Uterus (tissue), 4 donors: ENCODE results near the gene GIMAP8. TPM values are rescaled to one million over a fixed set of nuclear protein-coding genes. Genes with fewer than 3 reads are reported as not detected.

Source experiments
- DNase-seq, 2 donors: peaks; one replicate each; pipeline ENCODE4 v3.0.0-alpha.2; 2019 to 2020
- H3K27ac ChIP-seq, 2 donors: fragments of 200-600 bp; sonication (generic); 1 replicate in 1 of 2; 2 replicates in 1 of 2; pipeline ENCODE4 v1.5.1; 2016 to 2018
- H3K27me3 ChIP-seq, 2 donors: fragments of 200-600 bp; sonication (generic); one replicate each; pipeline ENCODE4 v1.5.1; 2018 to 2019; ENCODE audit warnings: control low read depth in 1 of 2
- H3K36me3 ChIP-seq, 2 donors: fragments of 200-600 bp; sonication (generic); one replicate each; pipeline ENCODE4 v1.5.1; 2019; ENCODE audit warnings: control low read depth in 1 of 2
- H3K4me1 ChIP-seq, 2 donors: fragments of 200-600 bp; sonication (generic); one replicate each; pipeline ENCODE4 v1.5.1; 2018 to 2019; ENCODE audit warnings: control low read depth in 1 of 2
- H3K4me3 ChIP-seq, 2 donors: fragments of 200-600 bp; sonication (generic); 1 replicate in 1 of 2; 2 replicates in 1 of 2; pipeline ENCODE4 v1.5.1; 2018 to 2019; ENCODE audit warnings: mild to moderate bottlenecking in 1 of 2
- H3K9me3 ChIP-seq, 2 donors: fragments of 200-600 bp; sonication (generic); one replicate each; pipeline ENCODE4 v1.5.1; 2019; ENCODE audit warnings: control low read depth in 1 of 2
- POLR2A ChIP-seq, 2 donors: fragments of 450-650 bp; IDR thresholded peaks; one replicate each; pipeline ENCODE4 v1.6.1; 2016; ENCODE audit warnings: antibody characterized with exemption in 2 of 2, mild to moderate bottlenecking in 1 of 2, moderate library complexity in 1 of 2
- intact Hi-C: fragments of 100-400 bp; cut with DNase I; formaldehyde crosslinking; loops from one replicate; pipeline ENCODE4 v1.15.1; 2023; ENCODE audit warnings: low total_unique reads
- total RNA-seq, 4 donors: library from RNA; depleted of rRNA in 3 of 4; stranded (reverse); fragments of >200 nt in 3 of 4; gene quantifications; one replicate each; pipeline versions ENCODE4 v1.1.0 to v1.2.4, GENCODE V29; 2014 to 2023
- TF ChIP-seq, protein P1 (sequence below), 4 experiments: fragments of 200-600 bp in 2 of 4; fragments of 450-650 bp in 2 of 4; sonication (generic) in 2 of 4; IDR thresholded peaks; one replicate each; pipeline ENCODE4 v1.5.1; 2016 to 2019; ENCODE audit warnings: antibody characterized with exemption in 4 of 4, mild to moderate bottlenecking in 2 of 4, moderate library complexity in 1 of 4
- donor health status: DM: yes; HTN: yes; CAD: no.

GIMAP8 gene
- total RNA-seq, 4 donors from 2014 or later: 16.7 to 47.7 (median 25.6) TPM

- intact Hi-C loops: no loop called here
- no peak for TF ChIP-seq POLR2A (IDR thresholded peaks at IDR 0.05)
- Histone ChIP-seq H3K9me3 (no peaks in the 10 kb centered on the region), H3K4me1 (no peaks in the 10 kb centered on the region), H3K36me3 (no peaks in the 10 kb centered on the region), H3K27ac (peak overlapping the region; percentile 48 to 81), H3K4me3 (no peak overlapping the region), H3K27me3 (no peaks in the 10 kb centered on the region)
- no peak for DNase-seq
Observed at GRCh38 chr7:150513758-150514157, 63.3 kb downstream of the GIMAP8 start.

- Histone ChIP-seq H3K27me3 (no peaks in the 10 kb centered on the region), H3K4me1 (no peaks in the 10 kb centered on the region), H3K4me3 (peak within 1 kb of the TSS; percentile 18 to 25), H3K27ac (peak within 1 kb of the TSS; percentile 48 to 81), H3K9me3 (no peaks in the 10 kb centered on the region), H3K36me3 (no peaks in the 10 kb centered on the region)
- intact Hi-C loops: no loop called here
- TF ChIP-seq, protein P1, sequence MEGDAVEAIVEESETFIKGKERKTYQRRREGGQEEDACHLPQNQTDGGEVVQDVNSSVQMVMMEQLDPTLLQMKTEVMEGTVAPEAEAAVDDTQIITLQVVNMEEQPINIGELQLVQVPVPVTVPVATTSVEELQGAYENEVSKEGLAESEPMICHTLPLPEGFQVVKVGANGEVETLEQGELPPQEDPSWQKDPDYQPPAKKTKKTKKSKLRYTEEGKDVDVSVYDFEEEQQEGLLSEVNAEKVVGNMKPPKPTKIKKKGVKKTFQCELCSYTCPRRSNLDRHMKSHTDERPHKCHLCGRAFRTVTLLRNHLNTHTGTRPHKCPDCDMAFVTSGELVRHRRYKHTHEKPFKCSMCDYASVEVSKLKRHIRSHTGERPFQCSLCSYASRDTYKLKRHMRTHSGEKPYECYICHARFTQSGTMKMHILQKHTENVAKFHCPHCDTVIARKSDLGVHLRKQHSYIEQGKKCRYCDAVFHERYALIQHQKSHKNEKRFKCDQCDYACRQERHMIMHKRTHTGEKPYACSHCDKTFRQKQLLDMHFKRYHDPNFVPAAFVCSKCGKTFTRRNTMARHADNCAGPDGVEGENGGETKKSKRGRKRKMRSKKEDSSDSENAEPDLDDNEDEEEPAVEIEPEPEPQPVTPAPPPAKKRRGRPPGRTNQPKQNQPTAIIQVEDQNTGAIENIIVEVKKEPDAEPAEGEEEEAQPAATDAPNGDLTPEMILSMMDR (IDR thresholded peaks at IDR 0.05): no peak
- TF ChIP-seq POLR2A (IDR thresholded peaks at IDR 0.05): peak in 1 of 2 donors; percentile 59
- peak in 1 of 2 donors; percentile 31 for DNase-seq
Observed at GRCh38 chr7:150514748-150515222, 64.4 kb downstream of the GIMAP8 start, which contains the start of gene GIMAP7. Gene GIMAP7 (plus strand): TSS chr7:150514872. CDS start chr7:150519975, 5,103 bp downstream.

GRCh38 chr7:150515248-150516147 is 65.1 kb downstream of the GIMAP8 start:
- no peaks in the 10 kb centered on the region for H3K9me3 ChIP-seq
- peak in 1 of 2 donors; percentile 15 for TF ChIP-seq POLR2A (IDR thresholded peaks at IDR 0.05)
- TF ChIP-seq, protein P1 (IDR thresholded peaks at IDR 0.05): no peak
- intact Hi-C loops: no loop called here
- H3K27ac ChIP-seq: peak overlapping the region; percentile 48 to 81
- no peaks in the 10 kb centered on the region for H3K36me3 ChIP-seq
- no peak for DNase-seq
- peak overlapping the region; percentile 18 to 25 for H3K4me3 ChIP-seq
- no peaks in the 10 kb centered on the region for H3K27me3 ChIP-seq
- no peaks in the 10 kb centered on the region for H3K4me1 ChIP-seq

DNA sequence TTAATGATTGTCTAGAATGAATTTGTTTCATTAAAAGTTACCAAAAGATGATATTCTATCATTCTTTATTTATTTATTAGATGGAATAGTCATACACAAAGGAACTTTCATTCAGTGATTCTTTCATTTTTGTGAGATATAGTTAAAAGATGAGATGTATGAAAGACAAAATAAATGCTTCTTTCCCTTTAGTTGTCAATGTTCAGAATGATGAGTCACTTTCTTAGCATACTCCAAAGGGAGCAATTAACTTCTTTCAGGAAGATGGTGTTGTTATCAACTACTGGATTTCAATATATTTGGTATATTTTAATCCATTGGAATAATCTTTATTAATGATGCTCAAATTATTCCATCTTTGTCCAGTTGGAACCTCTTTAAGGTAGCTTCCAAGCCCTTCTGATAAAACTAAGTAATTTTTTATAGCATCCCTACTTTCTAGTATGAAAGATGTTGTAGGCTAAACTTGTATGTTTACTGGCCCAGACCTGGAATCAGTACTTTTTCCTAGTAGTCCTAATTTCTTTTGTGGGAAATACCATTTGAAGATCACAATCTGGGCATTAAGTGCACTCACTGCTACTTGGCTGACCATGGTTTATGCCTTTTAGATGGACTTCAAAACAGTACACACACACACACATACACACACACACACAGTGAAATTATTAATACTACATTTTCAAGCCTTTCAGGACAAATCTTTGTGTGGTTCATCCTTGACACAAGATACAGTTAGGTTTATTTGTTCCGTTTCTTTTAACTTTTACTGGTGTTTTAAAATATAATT is 66.7 kb downstream of the GIMAP8 start:
- Histone ChIP-seq H3K4me3 (peak overlapping the region; percentile 6 to 25), H3K9me3 (no peaks in the 10 kb centered on the region), H3K27me3 (no peaks in the 10 kb centered on the region), H3K4me1 (no peaks in the 10 kb centered on the region), H3K36me3 (no peaks in the 10 kb centered on the region), H3K27ac (peak overlapping the region; percentile 48 to 81)
- no peak for DNase-seq
- TF ChIP-seq, protein P1 (IDR thresholded peaks at IDR 0.05): no peak
- peak in 1 of 2 donors; percentile 21 for TF ChIP-seq POLR2A (IDR thresholded peaks at IDR 0.05)
- intact Hi-C loops: no loop called here

DNA sequence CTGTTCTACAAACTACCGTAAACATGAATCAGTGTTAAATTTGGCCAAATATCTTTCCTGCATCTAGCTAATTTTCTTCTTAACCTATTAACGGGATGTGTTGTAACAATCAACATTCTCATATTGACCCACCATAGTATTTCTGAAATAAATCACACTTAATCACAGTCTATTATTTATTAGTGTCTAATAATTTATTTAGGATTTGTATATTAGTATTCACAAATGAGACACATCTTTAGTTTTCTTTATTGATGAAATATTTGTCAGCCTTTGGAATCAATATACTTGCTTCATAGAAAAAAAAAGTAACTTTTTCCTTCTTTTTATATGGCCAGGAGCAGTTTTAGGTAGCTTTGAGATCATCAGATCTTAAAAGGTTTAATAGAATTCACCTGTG is 68.9 kb downstream of the GIMAP8 start:
- no peaks in the 10 kb centered on the region for H3K27me3 ChIP-seq
- intact Hi-C loops: no loop called here
- peak overlapping the region; percentile 24 to 81 for H3K27ac ChIP-seq
- no peak for DNase-seq
- H3K36me3 ChIP-seq: no peaks in the 10 kb centered on the region
- no peaks in the 10 kb centered on the region for H3K4me1 ChIP-seq
- H3K9me3 ChIP-seq: no peaks in the 10 kb centered on the region
- no peak overlapping the region for H3K4me3 ChIP-seq
- no peak for TF ChIP-seq POLR2A (IDR thresholded peaks at IDR 0.05)
- TF ChIP-seq, protein P1 (IDR thresholded peaks at IDR 0.05): no peak
